NCI-H2171 (cell line): ENCODE data around the gene AK9.
A peak's percentile ranks its signal among the peaks of the same experiment; 100 is the strongest.
"Not testable (repeated sequence)": the region's sequence is repeated elsewhere in the genome, so short reads cannot be mapped to it uniquely, and the experiment has no call there.

Experiments
- DNase-seq: peaks from one replicate; lab custom pipeline; 2025; lab: John Stamatoyannopoulos, UW

AK9 gene

GRCh38 chr6:109623288-109623687, 67.7 kb downstream of the AK9 start:
- DNase-seq = no peak

- DNase-seq = no peak
These were observed 78.7 kb downstream of the AK9 start for GRCh38 chr6:109612268-109612667.

- no peak for DNase-seq
These were observed 79.5 kb downstream of the AK9 start for GRCh38 chr6:109611502-109611901.

- no peak for DNase-seq
These were observed 80.4 kb downstream of the AK9 start for GRCh38 chr6:109610590-109610989.

- no peak for DNase-seq
These were observed 81.3 kb downstream of the AK9 start for GRCh38 chr6:109609737-109610136.

GRCh38 chr6:109606359-109606758, 84.6 kb downstream of the AK9 start:
- no peak for DNase-seq

- DNase-seq = no peak
These were observed 95.0 kb downstream of the AK9 start for GRCh38 chr6:109595998-109596397.

- no peak for DNase-seq
These were observed 110.5 kb downstream of the AK9 start for GRCh38 chr6:109580519-109580918.

- no peak for DNase-seq
These were observed 111.6 kb downstream of the AK9 start for GRCh38 chr6:109579361-109579760.

- DNase-seq = not testable (repeated sequence)
These were observed 121.1 kb downstream of the AK9 start for GRCh38 chr6:109569901-109570300.

- DNase-seq = no peak
These were observed 129.2 kb downstream of the AK9 start for GRCh38 chr6:109561844-109562243.

GRCh38 chr6:109531446-109531845, 159.6 kb downstream of the AK9 start:
- no peak for DNase-seq

GRCh38 chr6:109527989-109528388, 163.0 kb downstream of the AK9 start:
- DNase-seq = no peak

- DNase-seq = peak; percentile 47
These were observed 163.9 kb downstream of the AK9 start for GRCh38 chr6:109526905-109527628.

- no peak for DNase-seq
These were observed 166.9 kb downstream of the AK9 start for GRCh38 chr6:109524129-109524528.

- no peak for DNase-seq
These were observed 167.5 kb downstream of the AK9 start for GRCh38 chr6:109523478-109523877.

GRCh38 chr6:109521080-109521479, 169.9 kb downstream of the AK9 start:
- DNase-seq = no peak

- DNase-seq = not testable (repeated sequence)
These were observed 171.4 kb downstream of the AK9 start for GRCh38 chr6:109519647-109520046.

- no peak for DNase-seq
These were observed 174.1 kb downstream of the AK9 start for GRCh38 chr6:109516929-109517328.

GRCh38 chr6:109515781-109516409, 175.1 kb downstream of the AK9 start:
- DNase-seq = no peak

GRCh38 chr6:109514946-109515345, 176.1 kb downstream of the AK9 start:
- DNase-seq = no peak

- no peak for DNase-seq
These were observed 177.4 kb downstream of the AK9 start for GRCh38 chr6:109513571-109514071.

- DNase-seq = no peak
These were observed 178.7 kb downstream of the AK9 start for GRCh38 chr6:109512271-109512817.
